COR-L47 (cell line): ENCODE results near the gene FAM72B.
"Not testable (repeated sequence)": the region's sequence is repeated elsewhere in the genome, so short reads cannot be mapped to it uniquely, and the experiment has no call there.

Experiments used
- DNase-seq: peaks from one replicate; lab custom pipeline; 2025; lab: John Stamatoyannopoulos, UW

The FAM72B gene

GRCh38 chr1:121184290-121185127 lies at the start of gene FAM72B, which contains the start of gene SRGAP2C:
TSS of gene FAM72B (minus strand) at chr1:121184340. CDS start at chr1:121183489, 851 bp downstream.
TSS of gene SRGAP2C (plus strand) at chr1:121184975. CDS start at chr1:121187447, 2,472 bp downstream.
- peak; percentile 98 for DNase-seq

GRCh38 chr1:121232445-121233125 lies 48.4 kb upstream of the FAM72B start:
- not testable (repeated sequence) for DNase-seq

GRCh38 chr1:121230636-121231035 lies 46.5 kb upstream of the FAM72B start:
- DNase-seq, result not testable (repeated sequence)

- not testable (repeated sequence) for DNase-seq
Measured at GRCh38 chr1:121227544-121228330, 43.6 kb upstream of the FAM72B start.

GRCh38 chr1:121226925-121227324 lies 42.8 kb upstream of the FAM72B start:
- DNase-seq, result not testable (repeated sequence)

- not testable (repeated sequence) for DNase-seq
Measured at GRCh38 chr1:121226295-121226904, 42.3 kb upstream of the FAM72B start.

GRCh38 chr1:121224714-121225113 lies 40.6 kb upstream of the FAM72B start:
- not testable (repeated sequence) for DNase-seq

GRCh38 chr1:121221770-121222169 lies 37.6 kb upstream of the FAM72B start:
- not testable (repeated sequence) for DNase-seq

- not testable (repeated sequence) for DNase-seq
Measured at GRCh38 chr1:121216676-121217075, 32.5 kb upstream of the FAM72B start.

- DNase-seq, result not testable (repeated sequence)
Measured at GRCh38 chr1:121215699-121216417, 31.7 kb upstream of the FAM72B start.

GRCh38 chr1:121214544-121215156 lies 30.5 kb upstream of the FAM72B start:
- DNase-seq, result not testable (repeated sequence)

GRCh38 chr1:121213491-121213890 lies 29.4 kb upstream of the FAM72B start:
- DNase-seq, result not testable (repeated sequence)

GRCh38 chr1:121210778-121211177 lies 26.6 kb upstream of the FAM72B start:
- DNase-seq, result not testable (repeated sequence)

- not testable (repeated sequence) for DNase-seq
Measured at GRCh38 chr1:121208375-121208774, 24.2 kb upstream of the FAM72B start.

- not testable (repeated sequence) for DNase-seq
Measured at GRCh38 chr1:121207328-121207727, 23.2 kb upstream of the FAM72B start.

GRCh38 chr1:121205786-121206711 lies 21.9 kb upstream of the FAM72B start:
- DNase-seq, result not testable (repeated sequence)

GRCh38 chr1:121202986-121203385 lies 18.8 kb upstream of the FAM72B start:
- DNase-seq, result not testable (repeated sequence)

- not testable (repeated sequence) for DNase-seq
Measured at GRCh38 chr1:121200985-121201981, 17.1 kb upstream of the FAM72B start.
